NOMO-1 treated with DMSO at 0.1 percent for 48 hours (cell line): Measurements from ENCODE around the gene CANX.

Experiments used
- DNase-seq: peaks from one replicate; lab custom pipeline; 2025; ENCODE audit not compliant: unreplicated experiment; lab: John Stamatoyannopoulos, UW

Gene CANX

GRCh38 chr5:179773686-179774040, 74.9 kb downstream of the CANX start:
- no peak for DNase-seq

- no peak for DNase-seq
These were observed 75.7 kb downstream of the CANX start for GRCh38 chr5:179774442-179774841.

- no peak for DNase-seq
These were observed 77.7 kb downstream of the CANX start for GRCh38 chr5:179776411-179776938.

- no peak for DNase-seq
These were observed 78.7 kb downstream of the CANX start for GRCh38 chr5:179777456-179777855.

GRCh38 chr5:179777909-179778308, 79.1 kb downstream of the CANX start:
- DNase-seq: peak; percentile 29

GRCh38 chr5:179778591-179778990, 79.8 kb downstream of the CANX start:
- DNase-seq: no peak

GRCh38 chr5:179779826-179780225, 81.1 kb downstream of the CANX start:
- DNase-seq: no peak

- DNase-seq: peak; percentile 85
These were observed 81.6 kb downstream of the CANX start for GRCh38 chr5:179780362-179780761.
